Pons (tissue), 1 donor: Measurements from ENCODE around the gene SLC25A26.
"Not testable (repeated sequence)": the region's sequence is repeated elsewhere in the genome, so short reads cannot be mapped to it uniquely, and the experiment has no call there.

Source experiments
- DNase-seq: peaks from one replicate; pipeline ENCODE4 v3.0.0-alpha.2; 2016; ENCODE audit warnings: low spot score

The SLC25A26 gene, protein sequence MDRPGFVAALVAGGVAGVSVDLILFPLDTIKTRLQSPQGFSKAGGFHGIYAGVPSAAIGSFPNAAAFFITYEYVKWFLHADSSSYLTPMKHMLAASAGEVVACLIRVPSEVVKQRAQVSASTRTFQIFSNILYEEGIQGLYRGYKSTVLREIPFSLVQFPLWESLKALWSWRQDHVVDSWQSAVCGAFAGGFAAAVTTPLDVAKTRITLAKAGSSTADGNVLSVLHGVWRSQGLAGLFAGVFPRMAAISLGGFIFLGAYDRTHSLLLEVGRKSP

DNA sequence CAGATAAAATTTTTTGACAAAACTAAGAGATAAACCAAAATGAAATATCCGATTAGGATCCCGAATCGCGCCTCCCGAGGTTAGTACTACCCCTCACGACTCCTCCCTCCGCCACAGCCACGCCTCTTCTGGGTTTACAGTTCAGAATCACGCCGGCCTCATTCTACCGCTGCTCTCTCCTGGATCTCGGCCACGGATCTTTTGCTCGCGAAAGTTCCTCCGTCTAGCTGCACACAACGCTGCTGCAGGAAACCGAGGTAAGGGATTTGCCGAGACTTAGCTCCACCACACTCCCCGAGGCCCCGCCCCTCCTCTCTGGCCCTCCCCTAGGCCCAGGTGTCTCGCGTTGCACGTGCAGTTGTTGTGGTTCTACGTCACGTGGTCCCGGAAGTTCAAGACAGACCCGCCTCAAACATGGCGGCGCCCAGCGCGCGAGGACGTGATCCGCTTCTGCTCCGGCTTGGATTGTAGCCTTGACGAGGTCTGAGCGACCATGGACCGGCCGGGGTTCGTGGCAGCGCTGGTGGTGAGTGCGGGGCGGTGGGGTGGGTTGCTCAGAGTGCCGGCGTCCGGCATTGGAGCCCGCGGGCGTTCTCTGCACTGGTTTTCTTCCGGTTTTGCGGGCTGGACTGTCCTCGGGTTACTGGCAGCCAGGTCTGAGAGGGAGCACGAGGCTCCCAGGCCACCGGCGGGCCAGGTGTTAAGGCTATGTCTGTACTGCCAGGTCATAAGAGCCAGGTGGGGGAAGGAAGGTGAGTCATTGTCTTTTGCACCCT, at the start of gene SLC25A26:
Gene SLC25A26, plus strand, starts transcription at position 400 of the 776 bp plus-strand sequence. Its CDS starts 94 bp downstream, at position 494.
- peak; percentile 94 for DNase-seq

DNA sequence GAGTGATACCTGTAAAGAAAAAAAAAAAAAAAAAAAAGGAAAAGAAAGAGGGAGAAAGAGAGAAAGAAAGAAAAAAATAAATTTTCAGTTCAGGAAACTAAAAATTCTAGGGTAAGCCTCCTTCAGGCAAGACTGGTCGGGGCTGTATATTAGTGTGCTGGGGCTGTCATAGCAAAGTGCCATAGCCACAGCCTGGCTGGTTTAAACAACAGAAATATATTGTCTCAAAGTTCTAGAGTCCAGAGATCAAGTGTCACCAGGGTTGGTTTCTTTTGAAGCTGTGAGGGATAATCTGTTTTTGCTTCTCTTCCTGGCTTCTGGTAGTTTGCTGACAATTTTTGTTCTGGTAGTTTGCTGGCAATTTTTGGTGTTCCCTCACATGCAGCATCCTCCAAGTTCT, 48.4 kb upstream of the SLC25A26 start:
- no peak for DNase-seq

DNA sequence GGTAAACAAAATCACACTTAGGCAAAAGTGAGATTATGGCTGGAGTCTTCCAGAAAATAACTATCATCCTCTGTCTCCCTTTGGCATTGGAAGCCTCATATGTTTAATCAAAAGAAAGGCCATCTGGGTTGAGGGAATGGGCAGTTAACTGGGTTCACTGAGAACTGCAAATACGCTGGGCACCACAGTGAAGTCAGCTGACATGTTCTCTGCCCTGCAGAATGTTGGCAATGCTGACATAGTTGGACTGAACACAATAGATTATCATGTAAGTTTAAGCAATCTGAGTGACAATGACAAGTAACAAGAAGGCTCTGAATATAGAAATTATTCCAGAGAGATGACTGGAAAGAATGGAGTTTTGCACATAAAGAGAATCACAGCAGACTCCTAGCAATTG, 43.8 kb upstream of the SLC25A26 start:
- peak; percentile 72 for DNase-seq

DNA sequence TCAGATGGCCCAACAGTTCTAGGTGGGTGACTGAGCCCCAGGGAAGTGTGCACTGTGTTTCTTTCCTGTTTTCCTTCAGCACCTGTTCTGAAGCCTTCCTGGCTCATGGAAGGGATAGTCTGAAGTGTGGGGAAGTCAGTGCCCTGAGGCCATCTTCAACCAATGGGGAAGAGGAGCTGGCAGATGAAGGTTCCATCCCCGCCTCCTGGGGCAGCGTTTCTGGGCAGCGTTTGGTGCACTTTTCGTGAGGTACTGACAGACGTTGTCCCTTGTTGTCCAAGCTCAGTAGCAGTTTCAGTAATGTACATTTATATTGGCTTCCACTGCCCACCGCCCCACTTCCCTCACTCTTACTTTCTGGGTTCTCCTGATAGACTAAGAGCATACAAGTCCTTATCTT, 42.6 kb upstream of the SLC25A26 start:
- no peak for DNase-seq

DNA sequence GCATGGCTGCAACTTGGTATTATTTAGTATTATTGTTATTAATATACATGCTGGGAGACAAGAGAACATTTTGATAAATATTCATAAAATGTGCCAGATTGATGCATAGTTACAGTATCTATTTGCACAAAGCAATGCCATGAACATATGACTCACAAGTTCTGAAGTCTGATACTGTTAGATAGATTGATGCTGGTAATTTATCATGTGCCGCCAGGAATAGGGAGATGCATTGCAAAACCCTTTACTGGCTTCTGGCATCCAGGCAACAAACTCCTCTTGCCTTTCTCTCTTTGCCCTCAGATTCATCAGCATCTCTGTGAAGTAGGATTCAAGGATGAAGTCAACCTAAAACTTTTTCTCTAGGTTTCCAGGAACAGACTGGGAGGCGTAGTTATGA, 41.0 kb upstream of the SLC25A26 start:
- DNase-seq: no peak

DNA sequence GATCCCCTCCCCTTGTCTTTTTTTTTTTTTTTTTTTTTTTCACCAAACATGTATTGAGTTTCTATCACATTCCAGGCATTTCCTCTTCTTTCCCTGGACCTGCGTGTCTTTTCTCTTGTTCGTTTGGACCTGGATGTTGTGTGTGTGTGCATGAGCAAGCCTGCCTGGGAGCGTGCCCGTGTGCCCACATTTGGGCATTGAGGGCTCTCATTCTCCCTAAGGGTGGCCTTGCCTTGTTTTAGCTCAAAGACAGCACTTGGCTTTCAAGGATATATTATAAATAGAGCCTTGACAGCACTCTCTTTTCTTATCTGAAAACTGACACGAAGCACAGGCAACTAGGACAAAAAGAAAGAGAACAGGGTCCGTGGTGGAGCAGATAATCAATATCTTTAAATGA, 39.0 kb upstream of the SLC25A26 start:
- DNase-seq: no peak

DNA sequence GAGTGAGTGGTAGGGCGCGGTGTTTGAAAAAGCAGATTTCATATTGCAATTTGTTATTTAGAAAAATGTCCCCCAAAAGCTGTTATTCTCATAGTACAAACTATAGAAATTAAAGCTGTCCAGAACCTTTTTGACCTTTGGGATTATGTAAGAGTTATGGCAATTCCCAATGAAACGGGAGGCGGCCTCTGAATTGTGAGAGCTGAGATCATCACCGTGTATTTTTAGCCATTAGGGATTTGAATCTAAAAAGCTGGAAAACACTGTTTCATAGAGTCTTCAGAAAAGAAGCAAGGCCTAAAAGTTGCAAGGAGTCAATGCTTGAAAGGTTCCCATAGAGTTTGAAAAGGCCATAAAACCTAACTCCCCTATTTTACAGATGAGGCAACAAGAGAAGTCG, 38.6 kb upstream of the SLC25A26 start:
- DNase-seq: no peak

DNA sequence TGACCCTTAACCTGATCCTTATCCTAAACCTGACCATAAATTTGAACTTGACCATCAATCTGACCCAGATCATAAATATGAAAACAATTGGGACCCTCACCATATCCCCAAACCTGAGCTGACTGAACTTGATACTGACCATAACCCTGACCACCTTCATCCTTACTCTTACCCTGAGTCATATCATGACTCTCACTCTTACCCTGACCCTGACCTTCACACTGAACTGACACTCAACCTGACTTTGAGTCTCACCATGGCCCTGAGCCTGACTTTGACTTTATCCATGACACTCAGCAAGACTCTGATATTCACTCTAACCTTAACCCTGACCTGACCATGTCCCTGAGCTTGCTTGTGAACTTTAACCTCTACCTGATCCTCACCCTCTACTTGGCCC, 34.3 kb upstream of the SLC25A26 start:
- no peak for DNase-seq

DNA sequence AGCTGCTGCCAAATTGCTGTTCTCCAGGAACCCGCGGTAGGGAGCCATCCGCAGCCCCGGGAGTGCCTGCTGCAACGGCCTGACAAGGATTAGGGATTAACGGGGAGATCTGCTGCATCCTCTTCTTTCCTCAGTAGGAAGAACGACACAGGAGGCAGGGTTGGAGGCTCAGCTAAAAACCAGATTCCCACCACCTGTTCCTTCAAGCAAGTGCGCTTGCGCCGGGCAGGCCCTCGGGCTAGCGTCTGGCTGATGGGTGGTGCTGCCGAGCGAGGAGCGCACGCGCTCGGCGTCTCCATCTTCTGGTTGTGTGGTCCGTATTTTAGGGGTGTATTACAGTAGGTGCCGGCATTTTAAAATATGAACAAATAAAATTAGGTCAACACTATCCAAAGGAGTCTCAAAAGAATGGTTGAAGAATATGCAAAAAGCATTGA, 25.4 kb upstream of the SLC25A26 start:
- DNase-seq: peak; percentile 67

DNA sequence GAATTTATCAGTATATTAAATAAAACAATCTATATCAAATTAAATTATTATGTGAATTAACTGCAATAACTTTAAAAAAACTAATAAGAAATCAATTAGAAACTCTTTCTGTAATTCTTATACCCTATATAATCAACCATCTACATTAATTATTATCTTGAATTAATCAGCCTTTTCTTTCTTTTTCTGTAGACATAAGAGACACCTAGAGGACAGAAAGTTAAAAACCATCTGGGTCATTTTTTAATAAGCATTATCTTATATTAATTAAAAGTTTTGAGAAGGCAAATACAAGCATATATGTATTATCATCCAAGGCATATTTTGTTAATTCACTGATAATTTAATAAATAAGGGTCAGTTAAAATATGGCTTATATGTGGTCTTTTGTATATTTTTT, 24.2 kb upstream of the SLC25A26 start:
- DNase-seq: no peak

DNA sequence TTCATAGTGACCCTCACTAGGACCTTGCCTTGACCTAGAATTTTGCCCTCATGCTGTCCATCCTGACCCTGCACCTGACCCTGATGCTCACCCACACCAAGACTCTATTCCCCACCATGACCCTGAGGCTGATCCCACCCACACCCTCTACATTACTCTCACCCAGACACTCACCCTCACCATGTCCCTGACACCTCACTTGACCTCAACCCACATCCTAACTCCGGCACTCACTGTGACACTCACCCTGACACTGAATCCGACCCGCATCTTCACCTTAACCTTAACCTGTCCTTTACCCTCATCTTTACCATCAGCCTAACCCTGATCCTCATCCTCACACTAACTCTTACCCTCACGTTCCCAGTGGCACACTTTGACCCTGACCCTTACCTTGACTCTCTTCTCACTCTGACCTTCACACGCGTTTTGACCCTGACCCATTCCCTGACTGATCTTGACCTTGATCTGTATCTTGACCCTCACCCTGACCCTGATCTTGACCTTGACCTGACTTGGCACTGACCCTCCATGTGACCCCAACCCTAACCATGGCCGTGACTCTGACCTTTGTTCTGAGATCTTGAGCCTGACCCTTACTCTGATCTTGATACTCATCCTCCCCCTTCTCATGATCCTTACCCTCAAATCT, 22.2 kb upstream of the SLC25A26 start:
- no peak for DNase-seq

DNA sequence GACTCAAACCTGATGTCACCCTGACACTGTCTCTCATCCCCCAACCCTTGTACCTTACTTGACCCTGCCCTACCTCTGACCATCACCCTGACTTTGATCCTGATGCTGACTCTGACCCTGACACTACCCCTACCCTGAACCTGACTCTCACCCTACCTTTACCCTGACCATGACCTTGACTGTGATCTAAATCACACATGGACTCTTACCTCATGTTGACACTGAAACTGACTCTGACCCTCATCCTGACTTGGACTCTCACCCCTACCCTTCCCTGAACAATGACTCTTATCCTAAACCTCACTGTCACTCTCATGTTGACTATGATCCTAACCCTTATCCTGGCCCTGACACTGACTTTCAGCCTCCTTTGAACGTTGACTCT, 21.7 kb upstream of the SLC25A26 start:
- no peak for DNase-seq

DNA sequence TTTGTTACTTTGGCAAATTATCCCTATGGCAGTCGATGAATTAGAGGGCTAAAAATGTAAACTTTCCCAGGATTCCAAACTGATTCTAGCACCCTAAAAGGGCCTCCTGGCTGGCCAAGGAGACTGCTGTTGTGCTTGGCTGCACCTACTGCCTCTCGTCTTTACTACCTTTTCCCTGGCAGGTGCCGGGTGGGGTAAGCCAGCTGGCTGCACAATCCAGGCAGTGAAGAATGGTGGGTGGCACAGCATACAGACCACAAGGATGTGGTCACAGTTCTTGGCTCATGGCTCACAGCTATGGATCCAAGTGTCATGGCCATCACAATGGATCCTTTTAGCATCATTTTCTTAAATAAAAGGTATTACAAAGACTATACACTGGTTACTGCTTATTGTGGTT, 20.7 kb upstream of the SLC25A26 start:
- DNase-seq: no peak

DNA sequence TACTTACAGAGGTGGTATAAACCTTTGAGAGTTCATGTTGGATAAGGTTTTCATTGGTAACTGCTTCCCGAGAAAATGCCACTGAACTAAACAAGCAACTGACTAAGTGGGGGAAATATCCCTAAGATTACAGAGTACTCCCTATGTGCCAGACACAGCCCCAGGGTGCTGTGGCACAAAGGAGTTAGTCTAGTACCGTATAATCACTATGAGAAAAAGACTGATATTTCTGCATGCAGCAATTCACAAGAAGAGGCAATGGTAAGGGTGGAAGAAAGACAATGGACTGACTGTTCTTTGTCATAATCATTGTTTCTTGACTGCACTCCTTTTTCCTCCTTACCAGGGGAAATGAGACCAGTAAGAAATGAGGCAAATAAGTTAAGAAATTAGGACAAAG, 20.0 kb upstream of the SLC25A26 start:
- DNase-seq: peak; percentile 39

DNA sequence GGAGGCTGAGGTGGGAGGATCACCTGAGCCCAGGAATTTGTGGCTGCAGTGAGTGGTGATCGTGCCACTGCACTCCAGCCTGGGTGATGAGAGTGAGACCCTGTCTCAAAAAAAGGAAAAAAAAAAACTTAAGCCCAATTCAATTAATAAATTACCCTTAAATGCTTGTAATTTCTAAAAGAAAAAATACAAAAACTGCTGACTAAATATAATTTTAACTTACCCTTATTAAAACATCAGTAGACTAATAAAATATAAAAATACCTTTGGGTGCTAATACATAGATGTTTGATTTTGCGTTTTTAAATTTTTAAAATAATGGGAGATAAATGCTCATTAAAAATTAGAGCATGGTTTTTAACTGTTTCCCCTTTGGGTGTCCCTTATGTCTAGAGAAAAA, 17.5 kb upstream of the SLC25A26 start:
- DNase-seq: no peak

DNA sequence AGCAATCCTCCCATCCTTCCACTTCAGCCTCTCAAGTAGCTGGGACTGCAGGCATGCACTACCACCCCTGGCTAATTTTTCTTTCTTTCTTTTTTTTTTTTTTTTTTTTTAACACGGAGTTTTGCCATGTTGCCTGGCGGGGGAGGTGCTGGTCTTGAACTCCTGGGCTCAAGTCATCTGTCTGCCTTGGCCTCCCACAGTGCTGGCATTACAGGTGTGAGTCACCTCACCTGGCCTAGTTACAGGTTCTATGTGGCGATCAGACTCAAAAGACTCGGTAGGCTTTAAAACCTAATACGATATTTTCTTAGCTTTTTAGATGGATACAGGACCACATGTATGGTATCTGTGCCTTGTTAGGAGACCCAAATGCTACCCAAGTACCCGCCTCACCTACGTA, 14.0 kb upstream of the SLC25A26 start:
- DNase-seq: no peak

DNA sequence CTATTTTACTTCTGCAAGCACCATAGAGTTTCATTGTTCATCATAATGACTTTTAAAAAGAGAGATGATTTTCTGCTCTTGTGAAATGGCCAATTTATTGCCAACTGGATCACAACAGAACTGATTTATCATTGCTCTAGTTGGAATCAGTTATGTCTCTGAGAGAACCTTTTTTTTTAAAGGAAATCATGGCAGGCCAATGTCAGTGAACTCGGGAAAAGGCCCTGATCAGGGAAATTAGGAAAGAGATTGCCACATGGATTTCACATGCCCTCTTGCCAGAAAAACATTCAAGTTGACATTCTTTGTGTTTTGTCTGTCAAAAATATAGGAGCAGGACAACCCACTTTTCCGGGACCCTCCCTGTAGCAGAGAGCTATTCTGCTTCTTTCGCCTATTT, 12.6 kb upstream of the SLC25A26 start:
- no peak for DNase-seq

DNA sequence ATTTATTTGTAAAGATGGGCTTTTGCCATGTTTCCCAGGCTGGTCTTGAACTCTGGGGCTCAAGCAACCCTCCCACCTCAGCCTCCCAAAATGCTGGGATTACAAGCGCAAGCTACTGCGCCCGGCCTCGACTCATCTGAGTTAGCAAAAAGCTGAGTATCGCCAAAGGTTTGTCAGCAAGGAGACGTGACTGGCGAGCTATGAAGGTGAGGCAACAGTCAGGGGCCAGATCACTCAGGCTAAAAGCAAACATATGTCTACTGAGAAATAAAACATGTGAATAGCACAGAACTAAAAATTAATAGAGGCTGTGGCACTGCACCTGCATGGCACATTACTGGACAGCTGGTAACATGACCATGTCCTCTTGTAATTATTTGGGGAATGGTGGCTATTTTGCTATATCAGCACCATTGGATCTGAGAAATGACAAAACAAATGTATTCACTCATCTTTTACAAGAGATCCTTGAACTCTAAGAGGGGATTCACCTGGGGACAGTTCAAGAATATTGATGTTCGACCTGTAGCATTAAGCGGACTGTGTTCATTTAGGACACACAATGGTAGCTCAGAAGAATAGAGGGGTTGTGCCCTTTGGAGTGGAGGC, 10.0 kb upstream of the SLC25A26 start:
- DNase-seq: no peak

DNA sequence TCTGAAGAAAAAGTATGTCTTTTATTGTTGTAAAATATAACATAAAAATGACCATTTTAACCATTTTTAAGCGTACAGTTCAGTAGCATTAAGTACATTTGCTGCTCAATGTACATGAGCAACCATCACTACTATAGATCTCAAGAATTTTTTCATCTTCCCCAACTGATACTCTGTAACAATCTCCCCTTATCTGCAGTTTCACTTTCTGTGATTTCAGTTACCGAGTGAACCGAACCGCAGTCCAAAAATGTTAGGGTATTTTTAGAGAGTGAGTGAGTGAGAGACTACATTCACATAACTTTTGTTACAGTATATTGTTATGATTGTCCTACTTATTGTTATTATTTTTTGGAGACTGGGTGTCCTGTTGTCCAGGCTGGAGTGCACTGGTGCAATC, 9.0 kb upstream of the SLC25A26 start:
- DNase-seq: no peak

DNA sequence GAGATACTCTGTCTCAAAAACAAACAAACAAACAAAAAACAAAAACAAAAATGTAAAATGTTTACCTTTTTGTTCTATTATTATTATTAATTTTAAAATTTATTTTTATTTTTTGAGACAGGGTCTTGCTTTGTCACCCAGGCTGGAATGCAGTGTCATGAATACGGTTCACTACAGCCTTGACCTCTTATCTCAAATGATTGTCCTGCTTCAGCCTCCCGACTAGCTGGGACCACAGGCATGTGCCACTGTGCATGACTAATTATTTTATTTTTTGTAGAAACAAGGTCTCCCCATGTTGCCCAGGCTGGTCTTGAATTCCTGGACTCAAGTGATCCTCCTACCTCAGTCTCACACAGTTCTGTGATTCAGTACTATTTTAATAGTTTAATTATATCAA, 5.7 kb upstream of the SLC25A26 start:
- no peak for DNase-seq

DNA sequence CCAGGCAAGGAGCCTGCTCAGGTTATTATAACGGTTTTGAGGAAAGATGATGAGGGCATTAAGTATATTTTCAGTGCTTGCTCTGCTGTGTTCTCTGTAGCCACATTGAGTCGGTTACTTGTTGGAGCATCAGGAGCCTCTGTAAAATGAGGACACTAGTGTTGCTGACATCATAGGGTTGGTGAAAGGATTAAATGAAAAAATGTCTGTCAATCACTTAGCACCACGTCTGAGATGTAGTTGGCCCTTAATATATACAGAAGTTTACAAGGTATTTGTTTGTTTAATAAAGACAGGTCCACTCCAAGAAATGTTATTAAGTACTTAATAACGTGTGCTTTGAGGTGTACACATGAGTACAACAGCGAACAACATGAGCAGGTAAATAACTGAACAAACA, 735 bp upstream of the SLC25A26 start:
- peak; percentile 31 for DNase-seq

DNA sequence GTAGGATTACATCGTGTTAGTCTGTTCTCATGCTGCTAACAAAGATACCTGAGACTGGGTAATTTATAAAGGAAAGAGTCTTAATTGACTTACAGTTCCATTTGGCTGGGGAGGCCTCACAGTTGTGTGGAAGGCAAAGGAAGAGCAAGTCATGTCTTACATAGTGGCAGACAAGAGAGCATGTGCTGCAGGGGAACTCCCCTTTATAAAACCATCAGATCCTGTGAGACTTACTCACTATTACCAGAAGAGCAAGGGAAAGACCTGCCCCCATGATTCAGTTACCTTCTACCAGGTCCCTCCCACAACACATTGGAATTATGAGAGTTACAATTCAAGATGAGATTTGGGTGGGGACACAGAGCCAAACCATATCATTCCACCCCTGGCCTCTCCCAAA, 3.4 kb downstream of the SLC25A26 start:
- no peak for DNase-seq

DNA sequence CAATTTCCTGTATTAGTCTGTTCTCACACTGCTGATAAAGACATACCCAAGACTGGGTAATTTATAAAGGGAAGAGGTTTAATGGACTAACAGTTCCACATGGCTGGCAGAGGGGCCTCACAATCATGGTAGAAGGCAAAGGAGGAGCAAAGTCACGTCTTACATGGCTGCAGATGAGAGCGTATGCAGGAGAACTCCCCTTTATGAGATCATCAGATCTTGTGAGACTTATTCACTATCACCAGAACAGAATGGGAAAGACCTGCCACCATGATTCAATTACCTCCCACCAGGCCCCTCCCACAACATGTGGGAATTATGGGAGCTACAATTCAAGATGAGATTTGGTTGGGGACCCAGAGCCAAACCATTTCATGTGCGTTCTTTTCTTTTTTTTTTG, 5.3 kb downstream of the SLC25A26 start:
- not testable (repeated sequence) for DNase-seq
